Spleen (tissue), 7 donors: ENCODE results near the gene MUC21.

Source experiments
- POLR2A ChIP-seq, 3 donors: fragments of 450-650 bp; IDR thresholded peaks; one replicate each; pipeline ENCODE4 v1.5.1; 2017; ENCODE audit warnings: antibody characterized with exemption in 3 of 3, mild to moderate bottlenecking in 1 of 3
- POLR2AphosphoS5 ChIP-seq, 3 donors: sonication (generic); formaldehyde crosslinking; IDR thresholded peaks; one replicate each; pipeline ENCODE4 v1.5.1; 2017; ENCODE audit warnings: antibody characterized with exemption in 3 of 3
- TF ChIP-seq, protein P1 (sequence below), 11 experiments: fragments of 200-600 bp in 7 of 11; fragments of 450-650 bp in 4 of 11; sonication (generic) in 4 of 11; IDR thresholded peaks in 8 of 11; conservative IDR thresholded peaks in 3 of 11; 1 replicate in 7 of 11; 2 replicates in 4 of 11; pipeline versions ENCODE4 v1.4.0 to v1.8.0; 2016 to 2021; ENCODE audit warnings: antibody characterized with exemption in 11 of 11, inconsistent platforms in 4 of 11, mild to moderate bottlenecking in 1 of 11
- donor health status: DM: no; HTN: no; CAD: no; lungs with moderate emphysema.
- donor health status: DM: no; HTN: no; CAD: no.
- donor health status: DM: no; HTN: no; CAD: no.

DNA sequence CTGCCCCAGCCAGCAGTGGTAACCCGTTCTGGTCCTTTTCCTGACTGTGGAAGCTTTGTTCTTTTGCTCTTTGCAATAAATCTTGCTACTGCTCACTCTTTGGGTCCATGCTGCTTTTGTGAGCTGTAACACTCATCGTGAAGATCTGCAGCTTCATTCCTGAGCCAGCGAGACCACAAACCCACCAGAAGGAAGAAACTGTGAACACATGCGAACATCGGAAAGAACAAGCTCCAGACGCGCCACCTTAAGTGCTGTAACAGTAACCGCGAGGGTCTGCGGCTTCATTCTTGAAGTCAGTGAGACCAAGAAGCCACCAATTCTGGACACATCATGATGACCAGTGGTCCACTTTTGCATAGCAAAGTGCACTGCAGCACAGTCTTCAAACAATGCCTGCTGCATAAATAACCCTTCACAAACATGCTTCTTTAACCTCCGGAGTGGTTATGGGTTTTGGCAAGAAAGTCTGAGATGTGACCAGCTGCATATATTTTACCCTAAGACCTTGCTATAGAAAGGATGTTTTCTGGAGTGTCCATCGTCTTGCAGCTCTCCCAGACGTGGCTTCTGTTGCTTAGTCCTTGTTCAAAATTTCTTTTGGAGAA, 17.9 kb downstream of the MUC21 start:
- TF ChIP-seq, protein P1, sequence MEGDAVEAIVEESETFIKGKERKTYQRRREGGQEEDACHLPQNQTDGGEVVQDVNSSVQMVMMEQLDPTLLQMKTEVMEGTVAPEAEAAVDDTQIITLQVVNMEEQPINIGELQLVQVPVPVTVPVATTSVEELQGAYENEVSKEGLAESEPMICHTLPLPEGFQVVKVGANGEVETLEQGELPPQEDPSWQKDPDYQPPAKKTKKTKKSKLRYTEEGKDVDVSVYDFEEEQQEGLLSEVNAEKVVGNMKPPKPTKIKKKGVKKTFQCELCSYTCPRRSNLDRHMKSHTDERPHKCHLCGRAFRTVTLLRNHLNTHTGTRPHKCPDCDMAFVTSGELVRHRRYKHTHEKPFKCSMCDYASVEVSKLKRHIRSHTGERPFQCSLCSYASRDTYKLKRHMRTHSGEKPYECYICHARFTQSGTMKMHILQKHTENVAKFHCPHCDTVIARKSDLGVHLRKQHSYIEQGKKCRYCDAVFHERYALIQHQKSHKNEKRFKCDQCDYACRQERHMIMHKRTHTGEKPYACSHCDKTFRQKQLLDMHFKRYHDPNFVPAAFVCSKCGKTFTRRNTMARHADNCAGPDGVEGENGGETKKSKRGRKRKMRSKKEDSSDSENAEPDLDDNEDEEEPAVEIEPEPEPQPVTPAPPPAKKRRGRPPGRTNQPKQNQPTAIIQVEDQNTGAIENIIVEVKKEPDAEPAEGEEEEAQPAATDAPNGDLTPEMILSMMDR (IDR thresholded peaks at IDR 0.05 in 8 of 11, conservative IDR thresholded peaks at IDR 0.05 in 3 of 11): no peak
- TF ChIP-seq POLR2A (IDR thresholded peaks at IDR 0.05): no peak
- no peak for TF ChIP-seq POLR2AphosphoS5 (IDR thresholded peaks at IDR 0.05)
